Vagina (tissue), 2 donors: ENCODE results near the gene IPMK. TPM values are rescaled to one million over a fixed set of nuclear protein-coding genes. Genes with fewer than 3 reads are reported as not detected.
"Not testable (repeated sequence)": the region's sequence is repeated elsewhere in the genome, so short reads cannot be mapped to it uniquely, and the experiment has no call there.

Experiments
- DNase-seq, 2 donors: peaks; one replicate each; pipeline ENCODE4 v3.0.0-alpha.2; 2017; ENCODE audit errors: extremely low spot score in 2 of 2
- H3K27ac ChIP-seq: fragments of 200-600 bp; sonication (generic); one replicate; pipeline ENCODE4 v1.5.1; 2019
- H3K27me3 ChIP-seq: fragments of 200-600 bp; sonication (generic); one replicate; pipeline ENCODE4 v1.5.1; 2019
- H3K36me3 ChIP-seq, 2 donors: fragments of 200-600 bp; sonication (generic); one replicate each; pipeline ENCODE4 v1.5.1; 2017 to 2019
- H3K4me1 ChIP-seq: fragments of 200-600 bp; sonication (generic); one replicate; pipeline ENCODE4 v1.5.1; 2019
- H3K4me3 ChIP-seq, 2 donors: fragments of 200-600 bp; sonication (generic); 1 replicate in 1 of 2; 2 replicates in 1 of 2; pipeline ENCODE4 v1.5.1; 2016 to 2019
- H3K9me3 ChIP-seq: fragments of 200-600 bp; sonication (generic); one replicate; pipeline ENCODE4 v1.5.1; 2019
- CTCF ChIP-seq, 3 experiments: fragments of 450-650 bp in 2 of 3; fragments of 200-600 bp in 1 of 3; sonication (generic) in 1 of 3; IDR thresholded peaks; one replicate each; pipeline ENCODE4 v1.5.1; 2017 to 2019; ENCODE audit warnings: antibody characterized with exemption in 3 of 3, mild to moderate bottlenecking in 2 of 3, moderate library complexity in 2 of 3
- POLR2A ChIP-seq, 2 donors: fragments of 450-650 bp; IDR thresholded peaks; one replicate each; pipeline ENCODE4 v1.6.1; 2017; ENCODE audit warnings: antibody characterized with exemption in 2 of 2, mild to moderate bottlenecking in 2 of 2, moderate library complexity in 2 of 2
- POLR2AphosphoS5 ChIP-seq, 2 donors: sonication (generic); formaldehyde crosslinking; IDR thresholded peaks; one replicate each; pipeline ENCODE4 v1.9.0; 2017; ENCODE audit warnings: antibody characterized with exemption in 2 of 2, mild to moderate bottlenecking in 2 of 2, low read depth in 1 of 2; ENCODE audit not compliant: insufficient read depth in 1 of 2
- intact Hi-C: fragments of 100-400 bp; cut with DNase I; formaldehyde crosslinking; loops from one replicate; pipeline ENCODE4 v1.15.1; 2023
- total RNA-seq: library from RNA; depleted of rRNA; stranded (reverse); fragments of >200 nt; gene quantifications from one replicate; pipeline ENCODE4 v1.2.3, GENCODE V29; 2016

IPMK gene
- total RNA-seq, 1 donor from 2014 or later = 6.1 TPM

GRCh38 chr10:58254644-58255043 is 13.1 kb downstream of the IPMK start:
- no peaks in the 10 kb centered on the region for H3K27me3 ChIP-seq
- no peaks in the 10 kb centered on the region for H3K9me3 ChIP-seq
- no peaks in the 10 kb centered on the region for H3K36me3 ChIP-seq
- intact Hi-C loops = no loop called here
- no peak for TF ChIP-seq CTCF (IDR thresholded peaks at IDR 0.05)
- TF ChIP-seq POLR2A (IDR thresholded peaks at IDR 0.05) = no peak
- no peak for TF ChIP-seq POLR2AphosphoS5 (IDR thresholded peaks at IDR 0.05; ENCODE audit: insufficient read depth in 1 of 2, low read depth in 1 of 2)
- H3K4me3 ChIP-seq = no peak overlapping the region
- no peak overlapping the region for H3K27ac ChIP-seq
- no peaks in the 10 kb centered on the region for H3K4me1 ChIP-seq
- no peak for DNase-seq

GRCh38 chr10:58253184-58253583 is 14.5 kb downstream of the IPMK start:
- Histone ChIP-seq H3K36me3 (no peaks in the 10 kb centered on the region), H3K4me3 (no peak overlapping the region), H3K4me1 (no peaks in the 10 kb centered on the region), H3K9me3 (no peaks in the 10 kb centered on the region), H3K27me3 (no peaks in the 10 kb centered on the region), H3K27ac (no peak overlapping the region)
- TF ChIP-seq CTCF (IDR thresholded peaks at IDR 0.05) (no peak), POLR2A (IDR thresholded peaks at IDR 0.05) (no peak), POLR2AphosphoS5 (IDR thresholded peaks at IDR 0.05; ENCODE audit: insufficient read depth in 1 of 2, low read depth in 1 of 2) (no peak)
- intact Hi-C loops = no loop called here
- DNase-seq = no peak

GRCh38 chr10:58244666-58245065 is 23.0 kb downstream of the IPMK start:
- H3K27ac ChIP-seq, H3K4me3 ChIP-seq, H3K36me3 ChIP-seq, intact Hi-C loops, H3K4me1 ChIP-seq, H3K27me3 ChIP-seq, H3K9me3 ChIP-seq, DNase-seq: not testable (repeated sequence)

- DNase-seq, H3K4me1 ChIP-seq, H3K9me3 ChIP-seq, intact Hi-C loops, H3K27ac ChIP-seq, H3K27me3 ChIP-seq, H3K4me3 ChIP-seq, H3K36me3 ChIP-seq: not testable (repeated sequence)
Observed at GRCh38 chr10:58244242-58244641, 23.5 kb downstream of the IPMK start.

GRCh38 chr10:58243801-58244200 is 23.9 kb downstream of the IPMK start:
- intact Hi-C loops, H3K4me1 ChIP-seq, H3K9me3 ChIP-seq, H3K4me3 ChIP-seq, H3K36me3 ChIP-seq, H3K27ac ChIP-seq, DNase-seq, H3K27me3 ChIP-seq: not testable (repeated sequence)

GRCh38 chr10:58243269-58243668 is 24.4 kb downstream of the IPMK start:
- no peak for TF ChIP-seq POLR2AphosphoS5 (IDR thresholded peaks at IDR 0.05; ENCODE audit: insufficient read depth in 1 of 2, low read depth in 1 of 2)
- TF ChIP-seq POLR2A (IDR thresholded peaks at IDR 0.05) = no peak
- TF ChIP-seq CTCF (IDR thresholded peaks at IDR 0.05) = no peak
- intact Hi-C loops = no loop called here
- no peaks in the 10 kb centered on the region for H3K27me3 ChIP-seq
- H3K36me3 ChIP-seq = no peaks in the 10 kb centered on the region
- no peak for DNase-seq
- no peak overlapping the region for H3K4me3 ChIP-seq
- H3K4me1 ChIP-seq = no peaks in the 10 kb centered on the region
- no peaks in the 10 kb centered on the region for H3K9me3 ChIP-seq
- no peak overlapping the region for H3K27ac ChIP-seq

GRCh38 chr10:58241346-58241745 is 26.3 kb downstream of the IPMK start:
- H3K9me3 ChIP-seq = no peaks in the 10 kb centered on the region
- no peak for DNase-seq

More at GRCh38 chr10:58241346-58241745, 26.3 kb downstream of the IPMK start:
- intact Hi-C loops = no loop called here
- TF ChIP-seq POLR2A (IDR thresholded peaks at IDR 0.05) = no peak
- no peak for TF ChIP-seq CTCF (IDR thresholded peaks at IDR 0.05)
- TF ChIP-seq POLR2AphosphoS5 (IDR thresholded peaks at IDR 0.05; ENCODE audit: insufficient read depth in 1 of 2, low read depth in 1 of 2) = no peak
- no peak overlapping the region for H3K27ac ChIP-seq
- no peaks in the 10 kb centered on the region for H3K27me3 ChIP-seq
- H3K36me3 ChIP-seq = peaks cover 0 to 9% of the 10 kb centered on the region in 2 donors
- no peaks in the 10 kb centered on the region for H3K4me1 ChIP-seq
- H3K4me3 ChIP-seq = no peak overlapping the region
